Ovary (tissue), 3 donors: ENCODE results near the gene PIGC.

Source experiments
- POLR2A ChIP-seq: fragments of 450-650 bp; IDR thresholded peaks from one replicate; pipeline ENCODE4 v1.6.1; 2017; ENCODE audit warnings: antibody characterized with exemption, mild to moderate bottlenecking, moderate library complexity
- TF ChIP-seq, protein P1 (sequence below), 3 donors: fragments of 450-650 bp in 2 of 3; fragments of 200-600 bp in 1 of 3; IDR thresholded peaks; one replicate each; pipeline versions ENCODE4 v1.5.1 to v1.8.0; 2016 to 2022; ENCODE audit warnings: antibody characterized with exemption in 3 of 3, mild to moderate bottlenecking in 1 of 3
- donor health status: DM: no; HTN: no; CAD: no.

DNA sequence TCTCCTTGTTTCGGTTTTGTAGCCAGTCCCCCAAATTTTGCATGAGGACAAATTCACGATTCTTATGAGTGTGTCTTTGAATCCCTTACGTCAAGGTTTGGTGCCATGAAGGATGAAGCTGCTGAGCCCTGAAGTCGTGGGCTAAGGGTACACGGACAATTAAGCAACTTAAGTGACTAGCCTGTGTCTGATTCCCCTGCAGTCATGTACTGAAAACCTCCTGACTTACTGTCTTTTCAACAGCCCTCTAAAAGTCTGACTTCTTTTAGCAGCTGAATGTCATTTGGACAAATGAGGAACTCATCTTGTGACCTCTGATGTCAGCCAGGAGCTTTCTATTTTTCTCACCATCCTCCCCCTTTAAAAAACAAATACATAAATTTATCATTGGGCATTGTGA lies 50.5 kb downstream of the PIGC start:
- TF ChIP-seq, protein P1, sequence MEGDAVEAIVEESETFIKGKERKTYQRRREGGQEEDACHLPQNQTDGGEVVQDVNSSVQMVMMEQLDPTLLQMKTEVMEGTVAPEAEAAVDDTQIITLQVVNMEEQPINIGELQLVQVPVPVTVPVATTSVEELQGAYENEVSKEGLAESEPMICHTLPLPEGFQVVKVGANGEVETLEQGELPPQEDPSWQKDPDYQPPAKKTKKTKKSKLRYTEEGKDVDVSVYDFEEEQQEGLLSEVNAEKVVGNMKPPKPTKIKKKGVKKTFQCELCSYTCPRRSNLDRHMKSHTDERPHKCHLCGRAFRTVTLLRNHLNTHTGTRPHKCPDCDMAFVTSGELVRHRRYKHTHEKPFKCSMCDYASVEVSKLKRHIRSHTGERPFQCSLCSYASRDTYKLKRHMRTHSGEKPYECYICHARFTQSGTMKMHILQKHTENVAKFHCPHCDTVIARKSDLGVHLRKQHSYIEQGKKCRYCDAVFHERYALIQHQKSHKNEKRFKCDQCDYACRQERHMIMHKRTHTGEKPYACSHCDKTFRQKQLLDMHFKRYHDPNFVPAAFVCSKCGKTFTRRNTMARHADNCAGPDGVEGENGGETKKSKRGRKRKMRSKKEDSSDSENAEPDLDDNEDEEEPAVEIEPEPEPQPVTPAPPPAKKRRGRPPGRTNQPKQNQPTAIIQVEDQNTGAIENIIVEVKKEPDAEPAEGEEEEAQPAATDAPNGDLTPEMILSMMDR (IDR thresholded peaks at IDR 0.05): no peak
- TF ChIP-seq POLR2A: no peak
